Measurements from ENCODE around the gene CYB561D1.

The CYB561D1 gene

DNA sequence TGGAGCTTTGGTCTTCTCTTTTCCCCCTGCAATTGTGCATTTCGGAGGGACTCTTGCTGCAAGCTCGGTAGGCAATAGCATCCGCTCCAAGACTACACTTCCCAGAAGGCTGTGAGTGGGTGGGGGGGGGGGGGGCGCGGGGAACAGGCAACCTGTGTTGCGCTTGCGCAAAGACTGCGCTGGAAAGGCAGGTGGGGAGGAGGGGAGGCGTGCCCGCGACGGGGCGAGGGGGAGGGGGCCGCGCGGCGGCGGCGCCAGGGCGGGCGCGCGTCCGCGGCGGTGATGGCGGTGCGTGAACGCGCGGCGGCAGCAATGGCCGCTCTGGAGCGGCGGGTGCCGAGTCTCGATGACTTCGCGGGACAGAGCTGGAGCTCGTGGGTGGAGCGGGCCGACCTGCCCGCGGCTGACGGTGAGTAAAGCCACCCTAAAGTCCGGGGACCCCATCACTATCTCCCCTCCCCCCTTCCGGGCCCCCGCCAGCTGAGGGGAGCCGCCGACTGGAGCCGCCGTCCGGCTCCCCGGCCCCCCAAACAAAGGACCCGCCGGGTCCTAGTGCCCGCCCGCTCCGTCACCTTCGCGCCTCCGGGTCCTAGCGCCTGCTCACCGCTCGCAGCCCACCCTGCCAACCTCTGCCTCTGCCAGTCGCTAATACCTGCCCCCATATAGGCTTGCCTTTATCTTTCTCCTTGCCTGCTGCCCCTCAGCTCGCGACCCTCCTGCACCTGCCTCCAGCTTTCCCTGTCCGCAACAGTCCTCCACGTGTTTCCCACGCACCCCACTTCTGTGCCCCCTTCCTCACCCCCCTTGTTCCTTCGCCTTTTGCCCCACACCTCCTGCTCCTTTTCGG is 10.0 kb upstream of the CYB561D1 start, which contains the start of gene ATXN7L2:
Gene ATXN7L2, plus strand, starts transcription at position 234 of the 847 bp plus-strand sequence. Its CDS starts 49 bp downstream, at position 283.
- peaks cover 5% of the 10 kb centered on the region for H3K36me3 ChIP-seq
- H3K27me3 ChIP-seq = no peaks in the 10 kb centered on the region
- peak; percentile 94 for DNase-seq
- TF ChIP-seq, protein P1, sequence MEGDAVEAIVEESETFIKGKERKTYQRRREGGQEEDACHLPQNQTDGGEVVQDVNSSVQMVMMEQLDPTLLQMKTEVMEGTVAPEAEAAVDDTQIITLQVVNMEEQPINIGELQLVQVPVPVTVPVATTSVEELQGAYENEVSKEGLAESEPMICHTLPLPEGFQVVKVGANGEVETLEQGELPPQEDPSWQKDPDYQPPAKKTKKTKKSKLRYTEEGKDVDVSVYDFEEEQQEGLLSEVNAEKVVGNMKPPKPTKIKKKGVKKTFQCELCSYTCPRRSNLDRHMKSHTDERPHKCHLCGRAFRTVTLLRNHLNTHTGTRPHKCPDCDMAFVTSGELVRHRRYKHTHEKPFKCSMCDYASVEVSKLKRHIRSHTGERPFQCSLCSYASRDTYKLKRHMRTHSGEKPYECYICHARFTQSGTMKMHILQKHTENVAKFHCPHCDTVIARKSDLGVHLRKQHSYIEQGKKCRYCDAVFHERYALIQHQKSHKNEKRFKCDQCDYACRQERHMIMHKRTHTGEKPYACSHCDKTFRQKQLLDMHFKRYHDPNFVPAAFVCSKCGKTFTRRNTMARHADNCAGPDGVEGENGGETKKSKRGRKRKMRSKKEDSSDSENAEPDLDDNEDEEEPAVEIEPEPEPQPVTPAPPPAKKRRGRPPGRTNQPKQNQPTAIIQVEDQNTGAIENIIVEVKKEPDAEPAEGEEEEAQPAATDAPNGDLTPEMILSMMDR (IDR thresholded peaks at IDR 0.05; ENCODE audit: low read depth, low read length) = no peak; the same call in 1 of the 2 replicates
- H3K4me3 ChIP-seq (ENCODE audit: low read depth, low read length) = peak within 1 kb of the TSS; percentile 97
- no peaks in the 10 kb centered on the region for H3K4me1 ChIP-seq
- H3K9me3 ChIP-seq = no peaks in the 10 kb centered on the region

DNA sequence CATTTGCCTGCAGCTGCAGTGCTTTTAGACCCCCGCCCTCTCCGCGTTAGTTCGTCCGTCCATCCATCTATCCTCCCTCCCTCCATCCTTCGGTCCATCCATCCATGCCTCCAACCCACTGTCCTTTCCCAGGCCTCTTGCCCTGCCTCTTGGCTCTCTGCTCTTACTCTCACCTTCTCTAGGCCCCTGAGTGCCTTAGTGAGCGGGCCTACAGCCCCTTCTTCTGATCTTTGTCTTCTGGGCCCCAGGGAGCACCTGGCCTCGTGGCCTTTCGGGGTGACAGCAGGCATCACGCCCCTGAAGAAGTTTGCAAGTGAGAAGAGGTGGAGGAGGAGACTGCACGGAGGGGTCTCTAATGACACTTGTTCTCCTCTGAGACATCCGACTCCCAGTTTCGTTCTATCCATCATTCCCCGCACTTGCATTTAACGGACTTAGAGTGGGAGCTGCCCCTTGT is 9.3 kb upstream of the CYB561D1 start:
- TF ChIP-seq, protein P1 (IDR thresholded peaks at IDR 0.05; ENCODE audit: low read depth, low read length) = no peak
- Histone ChIP-seq H3K27me3 (no peaks in the 10 kb centered on the region), H3K4me3 (ENCODE audit: low read depth, low read length) (peak overlapping the region; percentile 97), H3K36me3 (peaks cover 8% of the 10 kb centered on the region), H3K4me1 (no peaks in the 10 kb centered on the region), H3K9me3 (no peaks in the 10 kb centered on the region)
- no peak for DNase-seq

DNA sequence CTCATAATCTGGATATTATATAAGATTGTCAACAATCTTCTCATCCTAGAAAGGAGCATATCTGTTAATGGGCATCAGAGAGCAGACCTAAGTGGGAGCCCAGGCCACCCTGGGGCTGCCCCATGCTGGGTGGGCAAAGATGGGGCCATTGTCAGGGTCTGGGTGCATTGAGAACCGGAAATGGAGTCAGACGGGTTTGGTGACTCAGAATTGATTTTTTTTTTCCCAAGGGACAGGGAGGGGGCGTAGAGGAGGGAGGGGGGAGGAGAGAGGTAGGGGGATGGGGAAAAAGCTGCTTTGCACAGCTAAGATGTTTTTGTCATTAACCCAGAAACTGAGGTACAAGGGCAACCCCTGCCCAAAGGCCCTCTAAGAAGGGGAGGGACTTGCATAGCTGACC is 8.9 kb upstream of the CYB561D1 start:
- TF ChIP-seq, protein P1 (IDR thresholded peaks at IDR 0.05; ENCODE audit: low read depth, low read length) = no peak
- Histone ChIP-seq H3K4me3 (ENCODE audit: low read depth, low read length) (peak overlapping the region; percentile 97), H3K27me3 (no peaks in the 10 kb centered on the region), H3K36me3 (peaks cover 10% of the 10 kb centered on the region), H3K4me1 (no peaks in the 10 kb centered on the region), H3K9me3 (no peaks in the 10 kb centered on the region)
- DNase-seq = no peak

DNA sequence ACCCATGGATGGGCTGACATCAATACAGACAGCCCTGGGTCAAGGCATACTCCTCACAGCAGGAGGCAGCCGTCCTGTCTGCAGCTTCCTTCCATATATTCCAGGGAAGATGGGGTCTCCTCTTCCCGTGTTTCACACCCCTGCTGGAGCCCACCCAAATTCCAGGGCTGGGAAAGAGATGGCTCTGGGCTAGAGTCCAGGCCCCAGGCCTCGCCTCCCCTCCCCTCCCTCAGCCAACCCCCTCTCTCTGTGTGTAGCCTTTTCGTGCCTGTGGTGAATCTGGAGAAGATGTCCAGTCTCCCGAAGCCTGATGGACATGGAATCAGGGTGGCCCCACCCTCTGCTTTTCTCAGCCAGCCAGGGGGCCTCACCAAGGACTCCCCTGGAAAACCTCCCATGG is 6.6 kb upstream of the CYB561D1 start:
- no peak for DNase-seq
- Histone ChIP-seq H3K4me1 (no peaks in the 10 kb centered on the region), H3K36me3 (peaks cover 21% of the 10 kb centered on the region), H3K4me3 (ENCODE audit: low read depth, low read length) (no peak overlapping the region), H3K27me3 (no peaks in the 10 kb centered on the region), H3K9me3 (no peaks in the 10 kb centered on the region)
- TF ChIP-seq, protein P1 (IDR thresholded peaks at IDR 0.05; ENCODE audit: low read depth, low read length) = no peak

DNA sequence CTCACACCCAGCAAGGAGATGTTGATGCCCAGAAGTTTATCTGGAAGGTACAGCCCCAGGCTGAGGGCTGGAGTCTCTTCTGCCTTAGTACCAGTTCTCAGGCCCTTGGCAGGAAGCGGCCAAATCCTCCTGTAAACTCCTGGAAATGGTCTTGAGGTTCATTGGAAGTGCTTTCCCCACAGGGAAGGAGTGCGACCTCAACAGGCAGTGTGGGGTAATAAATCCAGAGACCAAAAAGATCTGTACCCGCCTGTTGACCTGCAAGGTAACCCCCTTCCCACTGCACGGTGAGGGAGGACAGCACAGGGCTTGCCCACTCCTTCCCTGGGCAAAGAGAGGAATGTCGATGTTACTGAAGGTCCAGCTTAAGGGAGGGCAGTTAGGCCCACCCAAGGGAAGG is 5.7 kb upstream of the CYB561D1 start:
- no peaks in the 10 kb centered on the region for H3K4me1 ChIP-seq
- peaks cover 21% of the 10 kb centered on the region for H3K36me3 ChIP-seq
- TF ChIP-seq, protein P1 (IDR thresholded peaks at IDR 0.05; ENCODE audit: low read depth, low read length) = peak; percentile 13; the same call in 1 of the 2 replicates

DNA sequence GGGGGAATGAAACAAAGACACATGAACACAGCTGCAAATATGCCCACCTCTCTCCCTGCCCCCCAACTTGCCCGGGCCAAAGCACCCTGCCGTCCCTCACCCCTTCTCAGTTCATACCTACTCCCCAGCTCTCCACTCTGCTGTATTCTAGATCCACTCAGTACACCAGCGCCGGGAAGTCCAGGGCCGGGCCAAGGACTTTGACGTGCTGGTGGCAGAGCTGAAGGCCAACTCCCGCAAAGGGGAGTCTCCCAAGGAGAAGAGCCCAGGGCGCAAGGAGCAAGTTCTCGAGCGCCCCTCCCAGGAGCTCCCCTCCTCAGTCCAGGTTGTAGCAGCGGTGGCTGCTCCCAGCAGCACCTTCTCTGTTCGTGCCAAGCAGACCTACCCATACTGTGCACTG is 5.2 kb upstream of the CYB561D1 start:
- TF ChIP-seq, protein P1 (IDR thresholded peaks at IDR 0.05; ENCODE audit: low read depth, low read length) = no peak

More for the DNA sequence above, 5.7 kb upstream of the CYB561D1 start:
- H3K9me3 ChIP-seq = no peaks in the 10 kb centered on the region
- H3K4me3 ChIP-seq (ENCODE audit: low read depth, low read length) = no peak overlapping the region
- no peak for DNase-seq
- H3K27me3 ChIP-seq = no peaks in the 10 kb centered on the region

More for the DNA sequence above, 5.2 kb upstream of the CYB561D1 start:
- no peak for DNase-seq
- Histone ChIP-seq H3K4me3 (ENCODE audit: low read depth, low read length) (no peak overlapping the region), H3K9me3 (no peaks in the 10 kb centered on the region), H3K4me1 (no peaks in the 10 kb centered on the region), H3K27me3 (no peaks in the 10 kb centered on the region), H3K36me3 (peaks cover 21% of the 10 kb centered on the region)
